H1 (cell line): ENCODE measurements around the gene METTL5. TPM values are rescaled to one million over a fixed set of nuclear protein-coding genes. Genes with fewer than 3 reads are reported as not detected.

ENCODE experiments used
- CEBPB ChIP-seq: IDR thresholded peaks from 2 replicates; pipeline ENCODE4 v1.6.1; 2012; ENCODE audit warnings: low read depth, low read length
- CTBP2 ChIP-seq: IDR thresholded peaks from 2 replicates; pipeline ENCODE4 v1.7.0; 2011; ENCODE audit warnings: borderline replicate concordance, mild to moderate bottlenecking, moderate library complexity, mixed read lengths, low read length; ENCODE audit not compliant: insufficient read depth, insufficient read length
- FOSL1 ChIP-seq: IDR thresholded peaks from 2 replicates; pipeline ENCODE4 v1.6.1; 2011; ENCODE audit warnings: mild to moderate bottlenecking, low read depth, low read length, moderate library complexity; ENCODE audit not compliant: insufficient read depth
- GABPA ChIP-seq: IDR thresholded peaks from 2 replicates; pipeline ENCODE4 v1.6.1; 2011; ENCODE audit warnings: mild to moderate bottlenecking, low read length, moderate library complexity, borderline replicate concordance; ENCODE audit not compliant: insufficient read depth
- GTF2F1 ChIP-seq: IDR thresholded peaks from 2 replicates; pipeline ENCODE4 v1.6.1; 2012; ENCODE audit warnings: low read depth, low read length, improper control_type of control experiment, borderline replicate concordance
- HDAC2 ChIP-seq, 2 experiments: fragments of 300-600 bp in 1 of 2; sonication (generic) in 1 of 2; IDR thresholded peaks; 2 replicates each; pipeline ENCODE4 v1.6.1; 2011 to 2012; ENCODE audit warnings: low read depth in 2 of 2, low read length in 2 of 2, mild to moderate bottlenecking in 2 of 2, moderate library complexity in 2 of 2, borderline replicate concordance in 1 of 2, inconsistent platforms in 1 of 2
- MAFK ChIP-seq: IDR thresholded peaks from 2 replicates; pipeline ENCODE4 v1.6.1; 2012; ENCODE audit warnings: low read depth, mild to moderate bottlenecking, improper control_type of control experiment, low read length
- POU5F1 ChIP-seq: IDR thresholded peaks from 2 replicates; pipeline ENCODE4 v1.6.1; 2011; ENCODE audit warnings: low read depth, mild to moderate bottlenecking, low read length, moderate library complexity
- RFX5 ChIP-seq: IDR thresholded peaks from 2 replicates; pipeline ENCODE4 v1.6.1; 2011; ENCODE audit warnings: low read depth, low read length, improper control_type of control experiment, borderline replicate concordance
- polyA plus RNA-seq, 7 experiments: library from polyadenylated mRNA; depleted of rRNA in 3 of 7; stranded (reverse) in 5 of 7; unstranded in 2 of 7; fragments of >200 nt in 5 of 7; fragments of 200-250 nt in 2 of 7; gene quantifications; 1 replicate in 5 of 7; 2 replicates in 1 of 7; 4 replicates in 1 of 7; pipeline versions ENCODE4 v1.2.1 to v1.2.3, GENCODE V29; 2011 to 2013; ENCODE audit warnings: missing spikeins in 2 of 7, mixed read lengths in 2 of 7
- total RNA-seq: library from RNA; stranded (reverse); fragmentation: NEBNext Ultra II Directional; extraction: Animal tissue kit (Norgen Biotek cat#: 25700); gene quantifications from 2 replicates; pipeline ENCODE4 v1.2.1, GENCODE V29; 2021
- TF ChIP-seq, protein P1 (sequence below): IDR thresholded peaks from 2 replicates; pipeline ENCODE4 v1.6.1; 2012; ENCODE audit warnings: inconsistent platforms

Gene METTL5
- total and polyA plus RNA-seq, 2 of the 8 experiments (the other 6 are each of a cell fraction or from before 2014, with no cell fraction given): 34.5 to 74.1 TPM

GRCh38 chr2:169827272-169828140, 2.8 kb upstream of the METTL5 start, which contains the start of gene UBR3 (continued):
- TF ChIP-seq CTBP2 (no peak), RFX5 (no peak), GABPA (no peak), FOSL1 (no peak), CEBPB (no peak), GTF2F1 (no peak), MAFK (no peak), POU5F1 (no peak), HDAC2 (IDR thresholded peaks at IDR 0.05; ENCODE audit: borderline replicate concordance in 1 of 2, low read depth in 2 of 2, low read length in 2 of 2) (no peak; a peak in 1 of 4 replicates)
- TF ChIP-seq, protein P1, sequence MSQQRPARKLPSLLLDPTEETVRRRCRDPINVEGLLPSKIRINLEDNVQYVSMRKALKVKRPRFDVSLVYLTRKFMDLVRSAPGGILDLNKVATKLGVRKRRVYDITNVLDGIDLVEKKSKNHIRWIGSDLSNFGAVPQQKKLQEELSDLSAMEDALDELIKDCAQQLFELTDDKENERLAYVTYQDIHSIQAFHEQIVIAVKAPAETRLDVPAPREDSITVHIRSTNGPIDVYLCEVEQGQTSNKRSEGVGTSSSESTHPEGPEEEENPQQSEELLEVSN: no peak
